C4-2B (cell line): ENCODE data around the gene TIPARP.

Experiments used
- H3K27ac ChIP-seq: fragments of 450-650 bp; 2 replicates; pipeline ENCODE4 v1.5.1; 2017
- ZFX ChIP-seq: fragments of 450-650 bp; IDR thresholded peaks from 2 replicates; pipeline ENCODE4 v1.6.1; 2017
- TF ChIP-seq, protein P1 (sequence below): fragments of 450-650 bp; conservative IDR thresholded peaks from 2 replicates; pipeline ENCODE4 v1.5.1; 2017; ENCODE audit warnings: mild to moderate bottlenecking

Gene TIPARP

DNA sequence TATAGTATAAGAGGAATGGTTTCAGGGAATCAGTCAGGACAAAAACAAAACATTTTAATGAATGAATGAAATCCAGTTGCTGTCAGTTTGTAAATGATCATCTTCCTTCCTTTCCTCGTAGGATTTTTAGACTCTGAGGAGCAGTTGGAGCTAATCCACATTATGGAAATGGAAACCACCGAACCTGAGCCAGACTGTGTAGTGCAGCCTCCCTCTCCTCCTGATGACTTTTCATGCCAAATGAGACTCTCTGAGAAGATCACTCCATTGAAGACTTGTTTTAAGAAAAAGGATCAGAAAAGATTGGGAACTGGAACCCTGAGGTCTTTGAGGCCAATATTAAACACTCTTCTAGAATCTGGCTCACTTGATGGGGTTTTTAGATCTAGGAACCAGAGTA, 3.1 kb downstream of the TIPARP start:
- TF ChIP-seq, protein P1, sequence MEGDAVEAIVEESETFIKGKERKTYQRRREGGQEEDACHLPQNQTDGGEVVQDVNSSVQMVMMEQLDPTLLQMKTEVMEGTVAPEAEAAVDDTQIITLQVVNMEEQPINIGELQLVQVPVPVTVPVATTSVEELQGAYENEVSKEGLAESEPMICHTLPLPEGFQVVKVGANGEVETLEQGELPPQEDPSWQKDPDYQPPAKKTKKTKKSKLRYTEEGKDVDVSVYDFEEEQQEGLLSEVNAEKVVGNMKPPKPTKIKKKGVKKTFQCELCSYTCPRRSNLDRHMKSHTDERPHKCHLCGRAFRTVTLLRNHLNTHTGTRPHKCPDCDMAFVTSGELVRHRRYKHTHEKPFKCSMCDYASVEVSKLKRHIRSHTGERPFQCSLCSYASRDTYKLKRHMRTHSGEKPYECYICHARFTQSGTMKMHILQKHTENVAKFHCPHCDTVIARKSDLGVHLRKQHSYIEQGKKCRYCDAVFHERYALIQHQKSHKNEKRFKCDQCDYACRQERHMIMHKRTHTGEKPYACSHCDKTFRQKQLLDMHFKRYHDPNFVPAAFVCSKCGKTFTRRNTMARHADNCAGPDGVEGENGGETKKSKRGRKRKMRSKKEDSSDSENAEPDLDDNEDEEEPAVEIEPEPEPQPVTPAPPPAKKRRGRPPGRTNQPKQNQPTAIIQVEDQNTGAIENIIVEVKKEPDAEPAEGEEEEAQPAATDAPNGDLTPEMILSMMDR: no peak
- TF ChIP-seq ZFX: no peak
- H3K27ac ChIP-seq: no peak overlapping the region

DNA sequence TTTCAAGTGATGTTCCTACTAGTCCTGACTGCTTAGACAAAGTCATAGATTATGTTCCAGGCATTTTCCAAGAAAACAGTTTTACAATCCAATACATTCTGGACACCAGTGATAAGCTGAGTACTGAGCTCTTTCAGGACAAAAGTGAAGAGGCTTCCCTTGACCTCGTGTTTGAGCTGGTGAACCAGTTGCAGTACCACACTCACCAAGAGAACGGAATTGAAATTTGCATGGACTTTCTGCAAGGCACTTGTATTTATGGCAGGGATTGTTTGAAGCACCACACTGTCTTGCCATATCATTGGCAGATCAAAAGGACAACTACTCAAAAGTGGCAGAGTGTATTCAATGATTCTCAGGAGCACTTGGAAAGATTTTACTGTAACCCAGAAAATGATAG, 3.8 kb downstream of the TIPARP start:
- no peak overlapping the region for H3K27ac ChIP-seq
- TF ChIP-seq, protein P1: no peak
- TF ChIP-seq ZFX: no peak

DNA sequence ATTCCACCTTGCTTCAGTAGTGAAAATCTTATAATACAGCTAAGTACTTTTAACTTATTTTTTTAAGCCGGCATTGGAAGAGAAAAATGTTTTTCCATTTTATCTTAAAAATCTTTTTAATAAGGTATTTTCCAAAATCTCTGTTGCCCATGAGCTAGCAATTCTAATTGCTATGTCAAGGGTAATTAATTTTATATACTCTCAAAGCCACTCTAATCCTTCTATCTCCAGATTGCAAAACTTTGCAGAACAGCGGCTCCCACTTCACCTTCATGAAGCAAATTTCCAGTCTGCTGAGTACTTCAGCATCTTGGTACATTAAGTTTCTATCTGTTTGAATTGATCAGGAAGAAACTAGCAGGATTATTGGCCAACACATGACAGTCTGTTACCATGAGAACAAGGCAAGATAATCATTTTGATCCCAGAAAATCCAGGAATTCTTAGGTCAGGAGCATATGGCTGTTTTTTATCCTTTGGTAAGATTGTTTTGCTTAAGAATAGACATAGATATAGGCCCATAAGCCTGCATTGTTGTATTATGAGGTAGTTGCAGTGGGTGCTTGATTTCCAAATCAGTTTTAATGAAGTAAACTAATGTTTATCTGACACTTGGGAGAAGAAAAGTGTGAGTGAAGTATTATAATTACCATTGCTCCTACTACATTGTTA, 6.0 kb downstream of the TIPARP start:
- no peak overlapping the region for H3K27ac ChIP-seq

DNA sequence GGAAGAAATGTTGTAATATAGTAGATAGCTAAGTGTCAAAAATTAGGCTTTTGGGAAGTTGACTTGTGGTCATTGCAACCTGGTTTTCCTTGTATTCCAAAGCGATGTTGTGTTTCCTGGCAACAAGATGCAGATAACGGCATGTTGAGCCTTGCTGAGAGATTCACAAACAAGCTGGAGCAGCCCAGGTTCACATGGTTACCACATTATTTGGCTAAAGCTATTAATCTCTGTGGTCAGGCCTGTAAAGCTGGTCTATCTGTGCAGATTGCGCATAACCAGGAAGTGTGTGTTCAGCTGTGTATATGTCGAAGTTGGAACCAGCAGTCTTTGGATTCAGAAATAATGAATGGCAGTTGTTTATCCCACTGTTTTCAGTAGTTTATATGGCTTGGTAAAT, 6.6 kb downstream of the TIPARP start:
- no peak overlapping the region for H3K27ac ChIP-seq
- TF ChIP-seq, protein P1: no peak
- TF ChIP-seq ZFX: no peak

More for the DNA sequence above, 6.0 kb downstream of the TIPARP start:
- TF ChIP-seq ZFX: no peak

DNA sequence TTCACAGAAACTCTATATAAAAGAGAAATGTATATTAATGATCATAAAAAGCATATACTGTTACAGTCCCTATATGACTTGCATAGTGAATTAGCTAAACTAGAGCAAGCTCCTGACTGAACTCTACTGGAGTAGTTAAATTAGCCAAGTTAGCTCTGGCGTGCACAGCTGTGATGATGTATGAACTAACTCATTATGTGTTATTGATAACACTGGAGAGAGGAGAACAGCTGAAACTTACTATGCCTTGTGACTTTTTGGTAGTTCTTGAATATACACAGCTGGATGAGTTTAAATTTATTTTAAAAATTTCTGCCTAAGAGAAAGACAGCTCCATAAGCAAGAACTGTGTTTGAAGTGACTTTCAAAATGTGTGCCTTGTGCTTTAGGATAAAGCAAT, 8.1 kb downstream of the TIPARP start:
- no peak for TF ChIP-seq ZFX
- TF ChIP-seq, protein P1: no peak
- H3K27ac ChIP-seq: no peak overlapping the region

DNA sequence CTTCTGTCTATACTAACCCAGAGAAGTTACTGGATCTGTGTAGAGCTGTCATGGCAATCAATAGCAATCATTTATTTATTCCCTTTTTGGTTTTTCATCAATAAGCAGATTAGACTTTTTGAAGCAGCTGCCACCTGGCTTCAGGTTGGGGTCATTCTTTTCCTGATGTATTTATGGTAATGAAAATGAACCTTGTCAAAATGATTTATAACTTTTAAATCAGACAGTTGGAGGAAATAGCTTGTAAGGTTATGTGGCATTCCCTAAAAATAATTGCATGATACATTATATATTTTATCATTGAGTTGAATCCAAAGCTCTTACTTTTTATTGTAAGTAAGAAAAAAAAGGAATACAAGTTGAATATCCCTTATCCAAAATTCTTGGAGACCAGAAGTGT, 8.6 kb downstream of the TIPARP start:
- no peak overlapping the region for H3K27ac ChIP-seq
- TF ChIP-seq, protein P1: no peak
- no peak for TF ChIP-seq ZFX

DNA sequence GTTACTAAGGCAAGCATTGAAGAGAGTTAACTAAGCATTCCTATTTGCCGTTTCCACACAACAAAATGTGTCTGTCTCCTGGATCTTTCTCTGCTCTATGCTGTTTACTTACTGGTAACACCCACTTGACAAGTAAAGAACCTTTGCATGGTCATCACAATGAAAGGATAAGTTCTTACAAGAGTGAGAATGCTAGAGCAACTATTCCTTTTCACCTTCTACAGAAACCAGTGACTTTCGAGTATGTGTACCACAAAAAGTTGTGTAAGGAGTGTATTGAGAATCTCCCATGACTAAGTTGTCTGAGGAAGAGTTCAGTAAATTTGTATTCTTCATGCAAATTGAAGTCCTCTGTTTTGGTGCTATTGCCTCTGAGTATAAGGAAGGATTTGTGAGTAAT, 10.8 kb downstream of the TIPARP start:
- no peak for TF ChIP-seq ZFX
- H3K27ac ChIP-seq: no peak overlapping the region

DNA sequence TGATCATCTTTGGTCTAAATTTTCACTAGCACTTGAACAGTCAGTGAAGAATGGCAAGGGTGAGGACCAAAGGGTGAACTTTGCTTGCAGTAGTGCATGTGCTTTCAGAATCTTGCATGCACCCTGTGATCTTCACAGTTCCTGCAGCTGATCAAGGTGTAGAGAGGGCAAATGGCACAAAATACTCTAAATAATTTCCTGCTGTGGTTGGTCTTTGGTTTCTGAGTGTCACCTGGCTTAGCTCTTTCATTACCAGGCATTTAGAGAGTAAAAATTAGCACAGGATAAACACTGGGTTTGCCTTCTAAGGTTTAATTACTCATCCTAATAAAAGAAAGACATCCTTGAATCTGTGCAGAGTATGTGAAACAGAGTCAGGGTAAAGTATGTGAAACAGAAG, 11.4 kb downstream of the TIPARP start:
- no peak for TF ChIP-seq ZFX
- TF ChIP-seq, protein P1: no peak
- no peak overlapping the region for H3K27ac ChIP-seq
